ENCODE results near the gene QRFP.

QRFP gene

GRCh38 chr9:130934702-130935647 lies 38.4 kb upstream of the QRFP start:
- H2AFZ ChIP-seq (ENCODE audit: low read depth, low read length), result no peak overlapping the region
- H3K4me2 ChIP-seq (ENCODE audit: low read length, poor library complexity, severe bottlenecking), result no peak overlapping the region
- H3K18ac ChIP-seq (ENCODE audit: low read depth in 1 of 2, low read length in 2 of 2), result no peak overlapping the region
- no peak overlapping the region for H2BK5ac ChIP-seq (ENCODE audit: low read depth, low read length, poor library complexity, severe bottlenecking)
- H3K27ac ChIP-seq (ENCODE audit: low read length, poor library complexity, severe bottlenecking), result no peak overlapping the region
- no peak overlapping the region for H4K91ac ChIP-seq (ENCODE audit: low read length)
- WGBS, result 73% methylated on average over 16 of the region's 16 CpGs
- no peaks in the 10 kb centered on the region for H3K36me3 ChIP-seq (ENCODE audit: control insufficient read depth in 1 of 2, insufficient read depth in 2 of 2, low read depth in 1 of 2, low read length in 2 of 2)
- no peak overlapping the region for H3K14ac ChIP-seq (ENCODE audit: low read length in 2 of 2)
- no peak overlapping the region for H3K23ac ChIP-seq (ENCODE audit: low read length in 2 of 2)
- no peak overlapping the region for H2BK12ac ChIP-seq (ENCODE audit: low read length in 2 of 2)
- no peak overlapping the region for H3K4me3 ChIP-seq (ENCODE audit: insufficient read depth in 1 of 2, low read depth in 1 of 2, low read length in 2 of 2)
- peaks cover under 1 to 25% of the 10 kb centered on the region in 2 experiments for H3K27me3 ChIP-seq (ENCODE audit: control insufficient read depth in 1 of 2, insufficient read depth in 1 of 2, low read length in 2 of 2)
- H2BK15ac ChIP-seq (ENCODE audit: low read depth, poor library complexity, severe bottlenecking), result no peak overlapping the region
- no peak for DNase-seq
- H4K8ac ChIP-seq (ENCODE audit: low read length), result no peak overlapping the region
- H3K4ac ChIP-seq (ENCODE audit: low read depth in 1 of 2, low read length in 2 of 2), result no peak overlapping the region
- no peaks in the 10 kb centered on the region for H3K79me1 ChIP-seq (replicated peaks; ENCODE audit: low read length, poor library complexity, severe bottlenecking)
- H3K9me3 ChIP-seq (ENCODE audit: control insufficient read depth, low read length), result no peaks in the 10 kb centered on the region
- peak overlapping the region; percentile 10 for H2AK5ac ChIP-seq (ENCODE audit: low read length, severe bottlenecking)
- H3K4me1 ChIP-seq (ENCODE audit: control insufficient read depth, insufficient read depth, low read depth, low read length), result peaks cover 57% of the 10 kb centered on the region
- no peak overlapping the region for H3K9ac ChIP-seq (ENCODE audit: low read length)
- H2BK120ac ChIP-seq (ENCODE audit: low read depth, low read length), result no peak overlapping the region

GRCh38 chr9:130934246-130934645 lies 37.6 kb upstream of the QRFP start:
- no peak overlapping the region for H3K18ac ChIP-seq (ENCODE audit: low read depth in 1 of 2, low read length in 2 of 2)
- no peak overlapping the region for H3K4me3 ChIP-seq (ENCODE audit: insufficient read depth in 1 of 2, low read depth in 1 of 2, low read length in 2 of 2)
- H3K4me2 ChIP-seq (ENCODE audit: low read length, poor library complexity, severe bottlenecking), result no peak overlapping the region
- H2BK120ac ChIP-seq (ENCODE audit: low read depth, low read length), result no peak overlapping the region
- no peak overlapping the region for H4K91ac ChIP-seq (ENCODE audit: low read length)
- DNase-seq, result no peak
- H2BK5ac ChIP-seq (ENCODE audit: low read depth, low read length, poor library complexity, severe bottlenecking), result no peak overlapping the region
- no peak overlapping the region for H2BK15ac ChIP-seq (ENCODE audit: low read depth, poor library complexity, severe bottlenecking)
- H3K27ac ChIP-seq (ENCODE audit: low read length, poor library complexity, severe bottlenecking), result no peak overlapping the region
- H2AFZ ChIP-seq (ENCODE audit: low read depth, low read length), result no peak overlapping the region
- peaks cover 58% of the 10 kb centered on the region for H3K4me1 ChIP-seq (ENCODE audit: control insufficient read depth, insufficient read depth, low read depth, low read length)
- no peaks in the 10 kb centered on the region for H3K36me3 ChIP-seq (ENCODE audit: control insufficient read depth in 1 of 2, insufficient read depth in 2 of 2, low read depth in 1 of 2, low read length in 2 of 2)
- 93% methylated on average over 11 of the region's 11 CpGs for WGBS
- no peak overlapping the region for H2BK12ac ChIP-seq (ENCODE audit: low read length in 2 of 2)
- no peak overlapping the region for H4K8ac ChIP-seq (ENCODE audit: low read length)
- peak overlapping the region; percentile 13 for H2AK5ac ChIP-seq (ENCODE audit: low read length, severe bottlenecking)
- no peaks in the 10 kb centered on the region for H3K9me3 ChIP-seq (ENCODE audit: control insufficient read depth, low read length)
- no peaks in the 10 kb centered on the region for H3K79me1 ChIP-seq (replicated peaks; ENCODE audit: low read length, poor library complexity, severe bottlenecking)
- no peak overlapping the region for H3K9ac ChIP-seq (ENCODE audit: low read length)
- H3K14ac ChIP-seq (ENCODE audit: low read length in 2 of 2), result no peak overlapping the region
- H3K23ac ChIP-seq (ENCODE audit: low read length in 2 of 2), result no peak overlapping the region
- H3K4ac ChIP-seq (ENCODE audit: low read depth in 1 of 2, low read length in 2 of 2), result no peak overlapping the region
- peaks cover 0 to 21% of the 10 kb centered on the region in 2 experiments for H3K27me3 ChIP-seq (ENCODE audit: control insufficient read depth in 1 of 2, insufficient read depth in 1 of 2, low read length in 2 of 2)

GRCh38 chr9:130933114-130934046 lies 36.8 kb upstream of the QRFP start:
- peak overlapping the region; percentile 5 for H3K4me2 ChIP-seq (ENCODE audit: low read length, poor library complexity, severe bottlenecking)
- no peak overlapping the region for H3K4ac ChIP-seq (ENCODE audit: low read depth in 1 of 2, low read length in 2 of 2)
- H3K23ac ChIP-seq (ENCODE audit: low read length in 2 of 2), result no peak overlapping the region
- H3K36me3 ChIP-seq (ENCODE audit: control insufficient read depth in 1 of 2, insufficient read depth in 2 of 2, low read depth in 1 of 2, low read length in 2 of 2), result no peaks in the 10 kb centered on the region
- H2BK5ac ChIP-seq (ENCODE audit: low read depth, low read length, poor library complexity, severe bottlenecking), result no peak overlapping the region
- H2BK120ac ChIP-seq (ENCODE audit: low read depth, low read length), result no peak overlapping the region
- H4K91ac ChIP-seq (ENCODE audit: low read length), result no peak overlapping the region
- no peak overlapping the region for H2AFZ ChIP-seq (ENCODE audit: low read depth, low read length)
- peaks cover 63% of the 10 kb centered on the region for H3K4me1 ChIP-seq (ENCODE audit: control insufficient read depth, insufficient read depth, low read depth, low read length)
- 42% methylated on average over 20 of the region's 26 CpGs for WGBS
- no peak overlapping the region for H3K27ac ChIP-seq (ENCODE audit: low read length, poor library complexity, severe bottlenecking)
- H4K8ac ChIP-seq (ENCODE audit: low read length), result no peak overlapping the region
- H3K14ac ChIP-seq (ENCODE audit: low read length in 2 of 2), result no peak overlapping the region
- H3K27me3 ChIP-seq (ENCODE audit: control insufficient read depth in 1 of 2, insufficient read depth in 1 of 2, low read length in 2 of 2), result peaks cover 0 to 20% of the 10 kb centered on the region in 2 experiments
- peak overlapping the region; percentile 26 for H3K9ac ChIP-seq (ENCODE audit: low read length)
- DNase-seq, result peak; percentile 42
- no peak overlapping the region for H2BK15ac ChIP-seq (ENCODE audit: low read depth, poor library complexity, severe bottlenecking)
- no peak overlapping the region for H3K18ac ChIP-seq (ENCODE audit: low read depth in 1 of 2, low read length in 2 of 2)
- H2AK5ac ChIP-seq (ENCODE audit: low read length, severe bottlenecking), result no peak overlapping the region
- H3K4me3 ChIP-seq (ENCODE audit: insufficient read depth in 1 of 2, low read depth in 1 of 2, low read length in 2 of 2), result peak overlapping the region in 1 of 2 experiments; percentile 41
- H3K9me3 ChIP-seq (ENCODE audit: control insufficient read depth, low read length), result no peaks in the 10 kb centered on the region
- no peak overlapping the region for H2BK12ac ChIP-seq (ENCODE audit: low read length in 2 of 2)
- H3K79me1 ChIP-seq (replicated peaks; ENCODE audit: low read length, poor library complexity, severe bottlenecking), result no peaks in the 10 kb centered on the region
